ENCODE data around the gene PIGP. TPM values are rescaled to one million over a fixed set of nuclear protein-coding genes. Genes with fewer than 3 reads are reported as not detected.

PIGP gene
- total and polyA plus RNA-seq, 2 of the 13 experiments (the other 11 are each of a cell fraction or from before 2014, with no cell fraction given) = 14.8 to 33.4 TPM

DNA sequence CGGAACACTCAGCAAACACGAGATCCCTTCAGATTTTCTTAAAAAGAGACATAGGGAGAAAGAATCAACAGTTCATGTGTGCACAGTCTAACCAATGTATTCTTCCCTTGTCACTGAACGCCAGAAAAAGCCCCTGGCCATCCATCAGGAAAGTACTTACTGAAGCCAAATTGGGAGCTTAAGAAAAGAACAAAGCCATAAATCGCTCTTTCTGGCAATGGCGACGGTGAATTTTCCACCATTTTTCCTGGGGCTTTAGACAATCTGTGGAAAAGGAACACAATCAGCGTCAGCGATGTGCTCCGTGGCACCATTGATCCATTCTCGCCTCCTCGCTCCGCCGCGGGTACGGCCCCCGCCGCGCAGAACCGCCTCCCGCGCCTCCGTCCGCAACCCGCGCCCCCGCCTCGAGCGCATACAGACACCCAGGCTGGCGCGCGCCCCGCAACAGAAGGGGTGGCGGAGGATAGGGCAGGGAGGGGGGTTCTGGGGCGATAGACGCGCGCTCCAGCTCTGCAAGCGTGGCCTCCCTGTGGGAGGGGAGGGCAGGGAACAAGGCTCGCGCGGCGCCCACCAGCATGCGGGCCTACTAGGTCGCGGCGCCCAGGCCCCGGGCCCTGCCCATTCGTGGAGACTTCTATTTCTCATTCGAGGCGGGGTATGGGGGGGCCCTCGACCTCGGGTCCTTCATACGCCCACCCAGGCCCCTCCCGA lies 440 bp downstream of the PIGP start (continued):
- no peak; the same call in 1 of the 2 replicates for TF ChIP-seq ZNF562 (CRISPR knock-in tag; IDR thresholded peaks at IDR 0.05; ENCODE audit: borderline replicate concordance)
- no peak for TF ChIP-seq NPAS2 (CRISPR knock-in tag; IDR thresholded peaks at IDR 0.05; ENCODE audit: borderline replicate concordance)
- TF ChIP-seq, protein P1, sequence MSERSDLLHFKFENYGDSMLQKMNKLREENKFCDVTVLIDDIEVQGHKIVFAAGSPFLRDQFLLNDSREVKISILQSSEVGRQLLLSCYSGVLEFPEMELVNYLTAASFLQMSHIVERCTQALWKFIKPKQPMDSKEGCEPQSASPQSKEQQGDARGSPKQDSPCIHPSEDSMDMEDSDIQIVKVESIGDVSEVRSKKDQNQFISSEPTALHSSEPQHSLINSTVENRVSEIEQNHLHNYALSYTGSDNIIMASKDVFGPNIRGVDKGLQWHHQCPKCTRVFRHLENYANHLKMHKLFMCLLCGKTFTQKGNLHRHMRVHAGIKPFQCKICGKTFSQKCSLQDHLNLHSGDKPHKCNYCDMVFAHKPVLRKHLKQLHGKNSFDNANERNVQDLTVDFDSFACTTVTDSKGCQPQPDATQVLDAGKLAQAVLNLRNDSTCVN (CRISPR knock-in tag; IDR thresholded peaks at IDR 0.05; ENCODE audit: borderline replicate concordance) = peak; percentile 72; the same call in 1 of the 2 replicates
- TF ChIP-seq GATA4 (IDR thresholded peaks at IDR 0.05; ENCODE audit: borderline replicate concordance, low read depth) = no peak
- TF ChIP-seq ZNF124 (CRISPR knock-in tag; IDR thresholded peaks at IDR 0.05) = no peak
- no peak for TF ChIP-seq ETV6 (CRISPR knock-in tag; conservative IDR thresholded peaks at IDR 0.05)
- TF ChIP-seq, protein P2, sequence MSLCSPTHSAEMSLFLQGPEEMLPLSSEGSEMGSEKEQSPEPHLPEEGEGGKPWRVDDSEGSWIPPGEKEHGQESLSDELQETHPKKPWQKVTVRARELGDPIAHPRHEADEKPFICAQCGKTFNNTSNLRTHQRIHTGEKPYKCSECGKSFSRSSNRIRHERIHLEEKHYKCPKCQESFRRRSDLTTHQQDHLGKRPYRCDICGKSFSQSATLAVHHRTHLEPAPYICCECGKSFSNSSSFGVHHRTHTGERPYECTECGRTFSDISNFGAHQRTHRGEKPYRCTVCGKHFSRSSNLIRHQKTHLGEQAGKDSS (CRISPR knock-in tag; IDR thresholded peaks at IDR 0.05; ENCODE audit: borderline replicate concordance, low read depth) = no peak
- peak; percentile 67; the same call in 1 of the 2 replicates for TF ChIP-seq ZNF713 (CRISPR knock-in tag; IDR thresholded peaks at IDR 0.05)
- TF ChIP-seq, protein P3, sequence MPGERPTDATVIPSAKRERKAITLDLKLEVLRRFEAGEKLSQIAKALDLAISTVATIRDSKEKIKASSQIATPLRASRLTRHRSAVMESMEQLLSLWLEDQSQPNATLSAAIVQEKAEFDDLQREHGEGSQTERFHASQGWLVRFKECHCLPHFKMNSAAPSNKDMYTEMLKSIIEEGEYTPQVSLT (CRISPR knock-in tag; IDR thresholded peaks at IDR 0.05; ENCODE audit: borderline replicate concordance, low read depth) = no peak
- no peak for TF ChIP-seq ZEB1 (IDR thresholded peaks at IDR 0.05; ENCODE audit: insufficient replicate concordance, low read depth)
- TF ChIP-seq HHEX (CRISPR knock-in tag; IDR thresholded peaks at IDR 0.05) = no peak
- peak; percentile 65; the same call in 1 of the 2 replicates for TF ChIP-seq MXD4 (CRISPR knock-in tag; IDR thresholded peaks at IDR 0.05)
- TF ChIP-seq DPF2 (CRISPR knock-in tag; IDR thresholded peaks at IDR 0.05; ENCODE audit: borderline replicate concordance, low read depth) = no peak
- peak; percentile 32; the same call in 1 of the 2 replicates for TF ChIP-seq ZNF160 (CRISPR knock-in tag; IDR thresholded peaks at IDR 0.05)
- TF ChIP-seq NFRKB (IDR thresholded peaks at IDR 0.05) = no peak
- TF ChIP-seq ZNF7 (CRISPR knock-in tag; IDR thresholded peaks at IDR 0.05) = 0 out of 2 replicates have a peak, but pooled peaks have one; percentile 5
- TF ChIP-seq, protein P4, sequence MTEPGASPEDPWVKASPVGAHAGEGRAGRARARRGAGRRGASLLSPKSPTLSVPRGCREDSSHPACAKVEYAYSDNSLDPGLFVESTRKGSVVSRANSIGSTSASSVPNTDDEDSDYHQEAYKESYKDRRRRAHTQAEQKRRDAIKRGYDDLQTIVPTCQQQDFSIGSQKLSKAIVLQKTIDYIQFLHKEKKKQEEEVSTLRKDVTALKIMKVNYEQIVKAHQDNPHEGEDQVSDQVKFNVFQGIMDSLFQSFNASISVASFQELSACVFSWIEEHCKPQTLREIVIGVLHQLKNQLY (CRISPR knock-in tag; IDR thresholded peaks at IDR 0.05) = 0 out of 2 replicates have a peak, but pooled peaks have one; percentile 6
- TF ChIP-seq RXRA (CRISPR knock-in tag; IDR thresholded peaks at IDR 0.05) = peak; percentile 75; the same call in 1 of the 2 replicates
- TF ChIP-seq SP5 (CRISPR knock-in tag; IDR thresholded peaks at IDR 0.05; ENCODE audit: borderline replicate concordance, low read depth) = no peak
- no peak for TF ChIP-seq NCOA5 (CRISPR knock-in tag; IDR thresholded peaks at IDR 0.05)
- TF ChIP-seq DR1 (CRISPR knock-in tag; IDR thresholded peaks at IDR 0.05) = peak; percentile 64
- no peak for TF ChIP-seq ARNT (IDR thresholded peaks at IDR 0.05)
- TF ChIP-seq, protein P5, sequence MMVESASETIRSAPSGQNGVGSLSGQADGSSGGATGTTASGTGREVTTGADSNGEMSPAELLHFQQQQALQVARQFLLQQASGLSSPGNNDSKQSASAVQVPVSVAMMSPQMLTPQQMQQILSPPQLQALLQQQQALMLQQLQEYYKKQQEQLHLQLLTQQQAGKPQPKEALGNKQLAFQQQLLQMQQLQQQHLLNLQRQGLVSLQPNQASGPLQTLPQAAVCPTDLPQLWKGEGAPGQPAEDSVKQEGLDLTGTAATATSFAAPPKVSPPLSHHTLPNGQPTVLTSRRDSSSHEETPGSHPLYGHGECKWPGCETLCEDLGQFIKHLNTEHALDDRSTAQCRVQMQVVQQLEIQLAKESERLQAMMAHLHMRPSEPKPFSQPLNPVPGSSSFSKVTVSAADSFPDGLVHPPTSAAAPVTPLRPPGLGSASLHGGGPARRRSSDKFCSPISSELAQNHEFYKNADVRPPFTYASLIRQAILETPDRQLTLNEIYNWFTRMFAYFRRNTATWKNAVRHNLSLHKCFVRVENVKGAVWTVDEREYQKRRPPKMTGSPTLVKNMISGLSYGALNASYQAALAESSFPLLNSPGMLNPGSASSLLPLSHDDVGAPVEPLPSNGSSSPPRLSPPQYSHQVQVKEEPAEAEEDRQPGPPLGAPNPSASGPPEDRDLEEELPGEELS (CRISPR knock-in tag; IDR thresholded peaks at IDR 0.05) = 0 out of 2 replicates have a peak, but pooled peaks have one; percentile 21
